Activated CD4-positive, alpha-beta T cell treated with anti-CD3 and anti-CD28 coated beads, Interleukin-2, Interleukin-6, amounts not matched to agents 100 ng/mL and 50 ng/mL, durations not matched to agents 16 hours and 8 hours (primary cell): ENCODE results near the gene NOC2L.

Experiments used
- DNase-seq: peaks from one replicate; pipeline ENCODE4 v3.0.0-alpha.2; 2020

NOC2L gene

DNA sequence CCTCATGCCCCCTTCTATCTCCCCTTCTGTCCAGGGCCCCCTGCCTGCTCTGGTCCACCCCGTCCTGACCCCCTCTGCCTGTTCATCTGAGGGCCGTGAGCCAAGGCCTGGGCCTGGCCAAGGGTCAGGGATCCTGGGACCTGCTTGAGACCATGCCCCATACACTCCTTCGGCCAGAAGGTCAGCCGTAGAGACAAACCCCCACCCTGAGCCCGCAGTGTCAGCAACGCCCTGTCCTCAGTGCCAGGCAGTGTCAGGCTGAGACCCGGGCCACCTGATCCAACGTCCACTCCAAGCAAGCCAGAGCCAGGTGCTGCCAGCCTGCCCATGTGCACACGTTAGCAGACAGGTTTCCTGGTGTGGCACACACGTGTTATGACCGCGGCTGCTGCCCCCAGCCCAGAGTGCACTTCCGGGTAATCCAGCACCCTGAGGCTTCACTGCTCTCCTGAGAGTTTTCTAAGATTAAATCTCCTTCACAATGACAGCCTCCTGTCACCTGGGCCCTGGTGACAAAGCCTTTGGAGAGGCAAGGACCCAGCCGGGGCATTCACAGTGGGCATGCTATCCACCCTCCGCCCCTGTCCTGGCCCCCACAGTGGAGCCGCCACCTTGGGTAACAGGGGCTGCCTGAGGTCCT is 45.4 kb downstream of the NOC2L start:
- no peak for DNase-seq

DNA sequence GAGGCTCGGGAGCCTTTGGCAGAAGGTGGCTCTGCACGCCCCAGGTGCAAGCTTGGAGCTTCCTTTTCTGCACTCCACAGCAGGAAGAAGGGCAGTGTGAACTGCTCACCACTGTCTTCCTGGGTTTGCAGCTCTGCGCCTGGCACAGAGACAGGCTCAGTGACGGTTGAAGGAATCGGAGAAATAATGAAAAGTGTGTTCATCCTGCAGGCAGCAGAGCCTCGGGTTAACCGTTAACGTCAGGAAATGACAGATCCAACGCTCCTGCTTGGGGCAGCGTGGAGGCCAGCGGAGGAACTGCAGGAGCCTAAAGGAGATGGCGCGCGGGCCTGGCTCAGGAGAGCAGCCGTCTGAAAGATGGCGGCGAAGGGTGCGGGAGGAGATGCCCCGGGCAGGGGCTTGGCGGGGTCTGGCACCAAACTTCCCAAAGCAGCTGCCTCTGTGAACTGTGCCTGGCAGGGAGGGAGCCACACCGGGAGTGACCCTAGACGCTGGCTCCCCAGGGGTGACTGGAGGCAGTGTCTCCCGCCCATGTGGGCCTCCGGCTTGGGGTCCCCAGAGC is 46.2 kb downstream of the NOC2L start:
- no peak for DNase-seq

DNA sequence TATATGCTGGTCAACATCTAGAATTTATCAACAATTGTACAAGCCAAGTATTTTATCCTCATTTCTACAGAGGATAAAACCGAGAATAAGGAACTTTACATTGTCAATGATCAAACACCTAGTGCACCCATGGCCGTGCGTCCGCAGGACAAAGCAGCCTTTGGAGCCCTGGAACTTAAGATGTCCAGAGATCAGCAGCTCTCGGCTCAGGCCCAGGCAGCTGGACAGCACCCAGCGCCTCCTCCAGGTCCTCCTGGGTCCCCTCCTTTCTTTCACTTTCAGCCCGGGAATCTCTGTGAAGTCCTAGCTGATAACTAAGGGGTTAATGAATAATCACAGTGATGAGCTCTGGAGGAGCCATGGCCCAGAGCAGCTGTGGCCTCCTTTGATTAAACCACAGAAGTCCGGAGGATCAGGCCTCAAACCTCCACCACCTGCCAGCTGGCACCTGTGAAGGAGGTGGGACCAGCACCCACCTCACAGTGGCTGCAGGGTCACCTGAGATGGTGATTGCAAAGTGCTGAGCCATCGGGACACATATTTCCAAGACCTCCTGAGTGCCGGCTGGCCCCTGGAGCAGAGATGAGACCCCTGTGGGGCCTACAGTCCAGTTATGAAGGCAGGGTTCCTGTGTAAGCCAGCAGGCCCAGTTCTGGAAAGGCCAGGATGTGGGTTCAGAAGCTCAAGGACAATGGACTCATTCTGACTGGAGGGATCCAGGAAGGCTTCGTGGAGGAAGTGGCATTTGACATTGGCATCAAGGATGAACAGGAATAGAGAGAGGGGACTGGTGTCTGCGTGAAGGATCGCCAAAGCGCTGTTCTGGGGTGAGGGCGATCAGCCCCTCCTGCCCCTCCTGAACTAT is 46.9 kb downstream of the NOC2L start:
- DNase-seq, result no peak

DNA sequence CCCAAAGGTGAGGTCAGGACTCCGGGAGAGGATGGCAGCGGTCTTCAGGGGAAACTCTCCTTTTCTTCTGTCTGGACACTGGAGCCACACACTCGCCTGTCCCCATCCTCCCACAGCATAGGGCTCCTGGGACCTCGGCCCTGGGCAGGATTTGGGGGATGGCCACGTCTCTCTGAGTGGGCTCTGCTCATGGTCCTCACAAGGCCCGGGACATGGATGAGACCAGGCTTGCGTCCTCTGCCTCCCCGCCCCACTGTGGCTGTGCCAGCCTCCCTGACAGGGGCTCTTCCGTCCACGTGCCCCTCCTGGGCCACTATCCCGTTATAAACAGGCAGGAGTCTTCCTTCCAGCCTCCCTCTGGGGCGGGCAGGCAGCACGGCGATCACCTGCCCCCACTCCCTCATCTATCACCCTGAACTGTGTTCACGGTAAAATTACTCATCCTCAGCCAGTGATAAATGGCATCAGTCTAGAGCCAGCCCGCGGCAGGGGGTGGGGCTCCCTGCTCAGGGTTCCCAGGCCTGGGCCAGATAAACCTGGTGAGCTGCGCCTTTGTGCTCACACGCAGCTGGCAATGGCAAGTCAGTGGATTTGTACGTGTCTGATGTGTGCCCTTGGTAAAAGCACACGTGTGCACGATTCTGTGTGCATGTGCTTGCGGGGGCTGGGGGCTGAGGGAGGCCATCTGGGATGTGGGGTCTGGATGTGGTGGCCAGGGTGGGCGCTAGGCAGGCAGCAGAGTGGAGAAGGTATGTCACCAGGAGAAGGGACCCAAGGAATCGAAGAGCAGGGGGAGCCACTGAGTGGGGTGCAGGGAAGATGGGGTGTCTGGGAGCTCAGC is 48.0 kb downstream of the NOC2L start:
- DNase-seq, result no peak

DNA sequence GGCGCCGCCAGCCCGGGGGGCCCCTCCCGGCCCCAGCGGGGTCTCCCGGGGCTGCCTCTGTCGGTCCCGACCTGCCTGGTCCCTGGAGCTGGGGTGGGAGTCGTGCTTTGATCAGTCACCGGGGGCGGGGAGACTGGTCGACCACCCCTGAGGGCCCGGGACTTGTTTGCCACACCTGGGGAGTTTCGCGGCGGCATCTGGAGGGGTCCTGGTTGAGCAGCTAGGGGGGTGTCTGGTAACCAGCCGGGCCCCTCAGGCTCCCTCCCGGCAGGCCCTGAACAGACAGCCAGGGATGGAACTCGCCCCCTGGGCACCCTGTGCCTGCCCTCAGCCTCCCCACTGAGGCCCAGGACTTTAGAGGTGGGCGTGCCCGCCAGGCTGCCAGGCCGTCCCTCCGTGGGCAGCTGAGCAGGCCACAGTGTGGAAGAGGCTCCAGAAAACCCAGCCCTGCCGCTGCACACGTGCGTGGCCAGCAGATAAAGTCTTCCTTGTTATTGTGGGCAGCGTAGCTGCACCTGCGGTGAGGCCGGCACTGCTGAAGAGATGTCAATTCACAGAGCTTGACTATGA is 48.7 kb downstream of the NOC2L start:
- no peak for DNase-seq

DNA sequence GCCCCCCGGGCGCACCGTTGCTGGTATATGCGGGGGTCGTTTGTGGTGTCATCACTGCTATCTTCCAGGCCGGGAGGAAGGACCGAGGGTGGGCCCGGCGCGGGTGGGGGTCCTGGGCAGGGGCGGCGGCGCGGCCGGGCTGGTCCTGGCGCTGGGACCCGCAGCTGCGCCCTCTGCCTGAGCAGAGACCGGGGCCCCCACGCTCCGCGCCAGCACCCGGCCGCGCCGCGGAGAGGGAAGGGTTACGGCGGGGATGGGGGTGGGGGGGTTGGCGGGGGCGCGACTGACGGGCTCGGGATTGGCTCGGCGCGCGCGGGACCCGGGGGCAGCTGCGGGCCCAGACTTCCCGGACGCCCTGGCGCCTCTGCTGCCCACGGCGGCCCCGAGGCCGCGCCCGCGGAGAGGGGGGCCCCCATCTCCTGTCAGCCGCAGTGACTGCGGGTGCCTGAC is 49.2 kb downstream of the NOC2L start:
- DNase-seq, result no peak

DNA sequence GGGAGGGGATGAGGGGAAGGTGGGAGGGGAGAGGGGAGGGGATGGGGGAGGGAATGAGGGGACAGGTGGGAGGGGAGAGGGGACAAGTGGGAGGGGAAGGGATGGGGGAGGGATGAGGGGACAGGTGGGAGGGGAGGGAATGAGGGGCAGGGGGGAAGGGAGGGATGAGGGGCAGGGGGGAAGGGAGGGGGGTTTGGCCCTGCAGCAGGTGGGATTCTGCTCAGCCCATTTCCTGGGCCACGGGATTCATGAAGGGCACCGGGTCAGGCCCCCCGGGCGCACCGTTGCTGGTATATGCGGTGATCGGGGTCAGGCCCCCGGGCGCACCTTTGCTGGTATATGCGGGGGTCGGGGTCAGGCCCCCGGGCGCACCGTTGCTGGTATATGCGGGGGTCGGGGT is 50.4 kb downstream of the NOC2L start:
- DNase-seq, result no peak

DNA sequence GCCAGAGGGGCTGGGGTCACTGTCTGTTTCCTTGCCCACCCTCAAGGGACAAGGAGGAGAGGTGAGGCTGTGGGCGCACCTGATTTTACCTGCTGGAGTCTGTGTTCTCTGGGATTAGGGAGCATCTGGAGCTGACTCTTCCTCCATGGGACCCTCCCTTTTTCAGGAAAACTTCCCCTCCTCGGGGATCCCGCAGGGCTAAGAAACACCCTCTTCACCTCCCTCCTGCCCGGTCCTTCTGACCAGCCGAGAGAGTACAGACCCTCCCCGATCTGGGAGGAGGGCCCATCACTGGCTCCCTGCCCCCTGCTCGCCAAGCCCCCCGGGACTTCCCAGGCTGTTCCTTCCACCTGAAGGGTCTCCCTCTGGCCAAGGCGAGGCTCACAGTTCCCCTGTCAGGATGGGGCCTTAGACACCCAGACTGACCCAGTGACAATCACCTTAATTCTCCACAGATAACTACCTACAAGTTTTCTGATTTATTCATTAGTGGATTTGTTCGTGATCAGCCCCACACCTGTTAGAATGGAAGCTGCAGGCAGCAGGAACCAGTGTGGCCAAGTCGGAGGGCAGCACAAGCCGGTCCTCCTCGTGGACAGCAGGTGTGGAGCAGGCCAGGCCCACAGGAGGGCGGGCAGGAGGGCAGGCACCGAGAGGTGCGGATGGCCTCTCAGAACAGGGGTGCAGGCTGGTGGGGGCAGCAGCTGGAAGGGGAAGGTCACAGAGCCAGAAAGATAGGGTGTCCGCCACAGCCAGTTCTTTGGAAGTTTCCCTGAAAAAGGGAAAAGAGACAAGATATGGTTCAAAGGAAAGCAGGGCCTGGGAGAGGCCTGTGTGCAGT is 51.2 kb downstream of the NOC2L start:
- no peak for DNase-seq

DNA sequence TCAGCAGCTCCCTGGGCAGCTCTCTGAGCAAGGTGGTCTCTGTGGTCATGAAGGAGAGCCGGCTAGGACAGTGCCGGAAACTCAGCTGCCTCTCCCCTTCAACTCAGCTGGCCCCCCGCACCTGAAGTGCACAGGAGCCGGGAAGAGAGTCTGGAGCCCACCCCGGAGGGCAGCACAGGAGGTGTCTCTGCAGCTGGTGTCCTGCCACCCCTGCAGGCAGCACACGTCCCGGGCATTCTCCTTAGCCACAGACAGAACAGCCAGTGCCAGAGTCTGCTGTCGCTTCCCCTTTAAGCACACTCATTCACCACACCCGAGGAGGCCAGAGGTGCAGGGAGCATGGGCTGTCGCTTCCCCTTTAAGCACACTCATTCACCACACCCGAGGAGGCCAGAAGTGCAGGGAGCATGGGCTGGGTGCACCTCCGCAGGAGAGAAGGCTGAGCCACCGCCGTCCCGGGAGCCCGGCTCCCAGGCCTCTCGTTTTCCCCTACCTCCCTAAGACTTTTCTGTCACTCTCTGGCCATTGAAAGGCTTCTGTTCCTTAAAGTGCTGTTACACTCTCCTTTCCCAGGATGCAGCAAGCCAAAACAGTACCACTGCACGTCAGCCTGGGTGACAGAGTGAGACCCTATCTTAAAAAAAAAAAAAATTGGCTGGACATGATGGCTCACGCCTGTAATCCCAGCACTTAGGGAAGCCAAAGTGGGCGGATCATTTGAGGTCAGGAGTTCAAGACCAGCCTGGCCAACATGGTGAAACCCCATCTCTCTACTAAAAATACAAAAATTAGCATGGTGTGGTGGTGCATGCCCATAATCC is 52.2 kb downstream of the NOC2L start:
- peak; percentile 28 for DNase-seq

DNA sequence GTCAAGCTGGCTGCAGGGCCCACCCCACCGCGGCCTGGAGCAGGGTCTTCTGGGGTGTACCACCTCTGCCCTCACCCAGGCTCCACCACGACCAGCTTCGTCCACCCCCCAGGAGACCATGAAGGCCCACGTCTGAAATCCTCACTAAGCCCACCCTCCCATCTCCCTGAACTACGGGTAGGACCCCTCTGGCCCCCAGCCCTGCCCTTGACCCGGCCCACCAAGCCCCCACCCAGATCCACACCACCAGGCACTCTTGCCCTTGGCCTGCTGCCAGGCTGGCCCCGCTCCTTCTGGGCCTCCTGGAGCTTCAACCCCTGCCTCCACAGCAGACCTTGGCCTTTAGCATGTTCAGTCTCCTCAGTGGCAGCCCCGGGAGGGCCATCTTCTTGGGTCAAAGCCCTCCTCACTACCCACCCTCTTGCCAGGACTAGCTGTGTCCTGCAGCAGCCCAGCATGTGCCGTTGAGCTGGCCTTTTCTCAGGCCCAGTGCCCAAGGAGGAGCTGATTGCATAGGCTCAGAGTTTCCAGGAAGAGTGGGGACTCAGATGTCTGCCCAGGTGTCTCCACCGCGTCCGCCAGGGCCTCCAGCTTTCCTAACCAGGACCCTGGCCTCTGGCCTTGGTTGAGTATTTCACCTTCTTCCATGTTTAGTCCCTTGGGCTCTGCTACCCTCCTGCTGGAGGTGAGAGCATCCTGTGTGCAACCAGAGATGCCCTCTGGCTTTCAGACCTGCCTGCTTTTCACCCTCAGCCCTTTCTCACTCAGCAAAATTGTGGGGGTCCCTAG is 53.1 kb downstream of the NOC2L start:
- DNase-seq, result no peak

DNA sequence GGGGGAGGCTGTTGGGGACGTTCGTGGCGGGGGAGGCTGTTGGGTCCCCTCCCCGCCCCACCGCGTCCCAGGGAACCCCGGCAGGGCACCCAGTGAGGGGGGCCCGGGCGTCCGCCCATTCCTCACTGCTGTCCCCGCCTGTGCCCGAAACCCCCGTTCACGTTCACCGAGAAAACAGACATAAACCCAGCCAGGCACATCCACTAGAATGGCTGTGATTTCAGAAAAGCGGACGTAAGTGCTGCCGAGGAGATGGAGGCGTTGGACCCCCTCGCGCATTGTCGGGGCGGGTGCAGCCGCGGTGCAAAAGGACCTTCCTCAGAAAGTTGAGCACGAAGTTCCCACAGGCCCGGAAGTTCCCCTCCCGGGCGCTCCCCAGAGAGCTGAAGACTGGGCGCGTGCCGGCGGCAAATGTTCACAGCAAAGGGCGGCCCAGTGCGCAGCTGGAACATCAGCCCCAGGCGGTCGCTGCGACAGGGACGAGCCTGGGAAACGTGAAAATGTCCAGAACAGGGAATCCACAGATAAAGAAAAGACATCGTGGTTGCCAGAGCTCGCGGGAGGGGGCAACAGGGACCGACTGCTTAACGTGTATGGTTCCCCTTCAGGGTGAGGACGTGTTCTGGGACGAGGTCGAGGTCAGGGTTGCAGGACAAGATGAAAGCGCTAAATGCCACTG is 53.8 kb downstream of the NOC2L start:
- DNase-seq, result no peak

DNA sequence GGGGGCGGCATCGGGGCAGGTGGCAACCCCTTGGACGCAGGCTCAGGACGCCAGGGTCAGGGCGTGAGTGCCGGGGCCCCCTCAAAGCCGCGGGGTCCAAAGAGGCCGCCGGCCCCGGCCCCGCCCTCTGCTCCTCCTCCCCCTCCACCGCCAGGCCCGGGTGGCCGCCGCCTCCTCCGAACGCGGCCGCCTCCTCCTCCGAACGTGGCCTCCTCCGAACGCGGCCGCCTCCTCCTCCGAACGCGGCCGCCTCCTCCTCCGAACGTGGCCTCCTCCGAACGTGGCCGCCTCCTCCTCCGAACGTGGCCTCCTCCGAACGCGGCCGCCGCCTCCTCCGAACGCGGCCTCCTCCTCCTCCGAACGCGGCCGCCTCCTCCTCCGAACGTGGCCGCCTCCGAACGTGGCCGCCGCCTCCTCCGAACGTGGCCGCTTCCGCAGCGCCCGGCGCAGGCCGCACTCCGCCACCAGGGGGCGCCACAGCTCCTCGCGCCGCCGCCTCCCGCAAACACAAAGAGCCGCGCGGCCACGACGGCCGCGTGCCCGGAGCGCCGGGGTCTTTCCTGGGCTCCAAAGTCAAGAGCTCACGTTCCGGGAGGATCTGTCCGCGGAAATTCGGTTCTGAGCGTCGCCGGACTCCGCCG is 54.6 kb downstream of the NOC2L start:
- DNase-seq, result peak; percentile 84

DNA sequence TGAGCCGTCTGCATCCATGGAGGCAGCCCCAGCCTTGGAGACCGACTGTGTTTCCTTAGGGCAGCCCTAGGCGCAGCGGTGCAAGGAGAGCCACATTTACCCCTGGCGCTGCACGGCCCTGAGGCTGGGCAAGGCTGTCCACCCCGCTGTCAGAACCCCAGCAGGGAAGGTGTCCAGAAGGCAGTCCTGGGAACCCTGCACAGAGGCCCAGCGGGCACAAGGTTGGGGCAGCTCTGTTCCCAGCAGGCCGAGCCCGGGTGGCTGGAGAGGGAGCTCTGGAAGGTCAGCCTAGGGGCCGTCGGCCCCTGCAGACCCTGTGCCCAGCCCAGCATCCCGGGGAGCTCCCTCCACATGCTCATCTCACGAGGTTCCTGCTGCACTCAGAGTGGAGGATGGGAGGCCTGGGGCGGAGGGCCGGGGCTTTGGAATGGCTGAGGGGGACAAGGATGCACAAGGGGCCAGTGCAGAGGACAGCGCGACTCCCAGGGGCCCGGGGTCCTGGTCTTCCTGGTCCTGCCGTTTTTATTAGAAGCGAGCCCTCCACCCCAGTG is 55.3 kb downstream of the NOC2L start:
- DNase-seq, result no peak

DNA sequence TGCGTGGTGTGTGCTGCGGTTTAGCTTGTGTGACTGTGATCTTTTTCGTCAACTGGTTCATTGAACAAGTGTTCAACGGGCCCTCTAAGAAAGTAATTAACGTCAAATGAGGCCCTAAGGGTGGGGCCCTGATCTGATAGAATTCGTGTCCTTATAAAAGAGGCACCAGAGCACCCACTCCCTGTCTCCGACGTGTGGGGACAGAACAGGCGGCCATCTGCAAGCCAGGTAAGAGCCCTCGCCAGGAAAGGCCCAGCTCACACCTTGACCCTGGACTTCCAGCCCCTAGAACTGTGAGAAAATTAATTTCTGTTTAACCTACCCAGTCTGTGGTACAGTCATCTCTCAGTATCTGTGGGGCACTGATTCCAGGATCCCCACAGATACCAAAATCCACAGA is 55.8 kb downstream of the NOC2L start:
- no peak for DNase-seq

DNA sequence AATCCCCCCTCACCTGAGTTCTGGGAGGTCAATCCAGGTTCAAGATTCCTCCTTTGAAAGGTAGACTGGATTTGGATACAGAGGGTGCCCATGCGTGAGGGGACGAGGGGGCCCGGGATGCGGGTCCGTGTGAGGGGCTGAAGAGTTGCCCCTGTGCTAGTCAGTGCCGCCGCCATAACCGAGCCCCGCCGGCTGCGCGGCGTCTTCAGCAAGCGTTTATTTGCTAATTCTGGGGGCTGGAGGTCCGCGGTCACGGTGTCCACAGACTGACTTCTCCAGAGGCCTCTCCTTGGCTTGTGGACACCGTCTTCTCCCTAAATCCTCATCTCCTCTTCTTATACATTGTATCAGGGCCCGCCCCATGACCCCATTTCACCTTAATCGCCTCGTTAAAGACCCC is 56.3 kb downstream of the NOC2L start:
- DNase-seq, result no peak

DNA sequence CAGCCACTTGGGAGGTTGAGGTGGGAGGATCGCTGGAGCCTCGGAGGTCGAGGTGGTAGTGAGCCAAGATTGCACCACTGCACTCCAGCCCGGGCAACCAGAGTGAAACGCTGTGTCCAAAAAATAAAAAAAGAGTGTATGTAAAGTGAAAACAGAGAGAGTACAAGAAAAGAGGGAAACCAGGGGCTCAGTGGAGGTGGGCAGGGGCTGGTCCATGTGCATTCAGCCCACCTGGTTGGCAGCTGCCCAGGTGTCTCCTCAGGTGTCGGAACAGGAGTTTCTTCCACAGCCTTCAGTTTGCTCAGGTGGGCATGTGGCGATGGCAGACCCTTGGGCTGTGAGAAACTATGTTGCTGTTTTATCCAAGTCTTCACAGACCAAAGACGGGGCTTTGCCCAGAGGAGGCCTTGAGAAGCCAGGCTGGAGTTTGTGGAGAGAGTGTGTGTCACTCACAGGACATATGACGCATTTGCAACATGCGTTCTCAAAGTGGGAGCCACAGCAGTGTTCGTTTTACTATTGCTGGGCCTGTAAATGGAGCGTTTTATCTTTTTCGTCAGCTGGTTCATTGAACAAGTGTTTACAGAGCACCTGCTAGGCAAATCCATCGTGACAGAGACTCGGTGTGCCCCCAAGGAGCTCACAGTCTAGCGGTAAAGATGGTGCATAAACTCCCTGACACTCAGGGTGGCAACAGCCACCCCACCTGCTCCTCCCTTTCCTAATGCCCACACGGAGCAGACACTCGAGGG is 57.8 kb downstream of the NOC2L start:
- DNase-seq, result no peak

DNA sequence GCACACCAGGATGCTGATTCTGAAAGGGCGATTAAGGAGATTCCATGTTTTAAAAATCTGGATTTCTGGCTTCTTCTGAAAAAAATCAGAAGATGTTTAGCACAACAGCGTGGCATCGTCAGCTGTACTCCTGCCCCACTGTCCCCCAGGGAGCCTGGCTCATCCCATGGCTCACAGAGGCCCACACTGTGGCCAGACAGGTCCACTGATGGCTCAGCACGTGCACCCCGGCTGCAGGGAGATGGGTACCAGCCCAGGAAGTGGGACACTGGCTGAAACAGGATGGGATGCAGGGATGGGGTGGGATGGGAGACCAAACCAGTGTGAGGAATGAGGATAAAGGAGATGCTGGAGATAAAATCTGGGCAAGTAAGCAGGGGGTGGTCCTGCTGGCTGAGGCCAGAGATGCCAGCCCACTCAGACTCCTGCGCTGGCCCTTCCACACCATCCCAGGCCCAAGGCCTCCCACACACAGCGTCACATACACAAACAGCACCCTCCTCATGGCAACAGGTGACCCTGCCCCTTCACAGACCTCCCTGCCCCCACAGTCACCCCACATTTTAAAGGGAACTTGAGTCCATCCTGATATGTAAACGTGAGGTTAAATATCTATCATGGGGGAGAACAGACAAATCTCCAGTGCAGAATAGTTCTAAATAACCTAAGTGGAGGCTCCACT is 59.3 kb downstream of the NOC2L start:
- DNase-seq, result no peak
